IMR-90 (cell line): ENCODE measurements around the gene OPN5. TPM values are rescaled to one million over a fixed set of nuclear protein-coding genes. Genes with fewer than 3 reads are reported as not detected.

ENCODE experiments used
- ATAC-seq: fragments of 200-7000 bp; cut with Tn5 transposase; 2 replicates; pipeline ENCODE4 v1.9.1; 2020; ENCODE audit warnings: low read depth, mild to moderate bottlenecking, moderate library complexity
- BruUV-seq: library from RNA; stranded (reverse); fragments of 400-500 nt; replicated peaks from 2 replicates; lab custom pipeline; 2021; lab: Mats Ljungman, UMichigan
- CTCF ChIA-PET: fragments of 300-600 bp; formaldehyde crosslinking; extraction: SDS; loops from one replicate; lab custom pipeline; 2021; ENCODE audit warnings: antibody characterized with exemption; lab: Yijun Ruan, JAX
- POLR2A ChIA-PET: fragments of 300-600 bp; sonication (Branson Sonifier 250); formaldehyde crosslinking; loops from one replicate; lab custom pipeline; 2022; ENCODE audit warnings: antibody characterized with exemption; ENCODE audit not compliant: unreplicated experiment; lab: Charles Lee
- DNase-seq: peaks from one replicate; pipeline ENCODE4 v3.0.0; 2013
- H2AFZ ChIP-seq: replicated peaks from 2 replicates; pipeline ENCODE3; 2013; ENCODE audit warnings: low read length, mild to moderate bottlenecking; ENCODE audit not compliant: poor library complexity
- H2AK5ac ChIP-seq: 2 replicates; pipeline ENCODE4 v1.6.1; 2013; ENCODE audit warnings: low read depth, low read length, inconsistent platforms
- H2AK9ac ChIP-seq: replicated peaks from 2 replicates; pipeline ENCODE3; 2013; ENCODE audit warnings: mild to moderate bottlenecking, low read depth, low read length, moderate library complexity; ENCODE audit not compliant: poor library complexity
- H2BK120ac ChIP-seq: 2 replicates; pipeline ENCODE4 v1.6.1; 2013; ENCODE audit warnings: low read depth, low read length, inconsistent platforms
- H2BK15ac ChIP-seq: 3 replicates; pipeline ENCODE4 v1.6.1; 2013; ENCODE audit warnings: low read depth, low read length, inconsistent platforms
- H2BK20ac ChIP-seq: 2 replicates; pipeline ENCODE4 v1.6.1; 2013; ENCODE audit warnings: low read depth, mild to moderate bottlenecking, inconsistent platforms, low read length, moderate library complexity
- H2BK5ac ChIP-seq: 2 replicates; pipeline ENCODE4 v1.6.1; 2013; ENCODE audit warnings: mild to moderate bottlenecking, low read depth, low read length, inconsistent platforms; ENCODE audit not compliant: poor library complexity, severe bottlenecking
- H3K14ac ChIP-seq: replicated peaks from 2 replicates; pipeline ENCODE4 v1.6.1; 2013; ENCODE audit warnings: low read depth, low read length, inconsistent platforms
- H3K18ac ChIP-seq: 2 replicates; pipeline ENCODE4 v1.6.1; 2013; ENCODE audit warnings: low read depth, low read length, control low read depth
- H3K23ac ChIP-seq: 2 replicates; pipeline ENCODE4 v1.6.1; 2013; ENCODE audit warnings: low read depth, low read length, inconsistent platforms
- H3K27ac ChIP-seq: 2 replicates; pipeline ENCODE4 v1.5.1; 2013; ENCODE audit warnings: mild to moderate bottlenecking, control low read depth, low read length; ENCODE audit not compliant: insufficient read depth
- H3K27me3 ChIP-seq: 2 replicates; pipeline ENCODE4 v1.6.1; 2013; ENCODE audit warnings: low read length; ENCODE audit not compliant: control insufficient read depth, insufficient read depth
- H3K36me3 ChIP-seq: 2 replicates; pipeline ENCODE4 v1.6.1; 2013; ENCODE audit warnings: low read length, mixed read lengths; ENCODE audit not compliant: control insufficient read depth, insufficient read depth
- H3K4ac ChIP-seq: 2 replicates; pipeline ENCODE4 v1.6.1; 2013; ENCODE audit warnings: low read depth, low read length, inconsistent platforms
- H3K4me1 ChIP-seq: 2 replicates; pipeline ENCODE4 v1.6.1; 2013; ENCODE audit warnings: low read length, mixed read lengths; ENCODE audit not compliant: control insufficient read depth, insufficient read depth
- H3K4me2 ChIP-seq: 2 replicates; pipeline ENCODE4 v1.6.1; 2013; ENCODE audit warnings: low read depth, mild to moderate bottlenecking, control low read depth, low read length, moderate library complexity
- H3K4me3 ChIP-seq: 2 replicates; pipeline ENCODE4 v1.5.1; 2013; ENCODE audit warnings: low read depth, mild to moderate bottlenecking, control low read depth, low read length, moderate library complexity; ENCODE audit not compliant: insufficient read depth
- H3K56ac ChIP-seq: 2 replicates; pipeline ENCODE4 v1.6.1; 2013; ENCODE audit warnings: low read length, inconsistent platforms; ENCODE audit not compliant: insufficient read depth; ENCODE audit errors: extremely low read depth
- H3K79me1 ChIP-seq, 2 experiments: 2 replicates each; pipeline ENCODE4 v1.6.1; 2013; ENCODE audit warnings: low read length in 2 of 2, inconsistent platforms in 1 of 2, low read depth in 1 of 2
- H3K9ac ChIP-seq: 2 replicates; pipeline ENCODE4 v1.6.1; 2013; ENCODE audit warnings: low read depth, low read length, control low read depth
- H3K9me1 ChIP-seq: 2 replicates; pipeline ENCODE4 v1.6.1; 2013; ENCODE audit warnings: low read length, inconsistent platforms; ENCODE audit not compliant: insufficient read depth
- H3K9me3 ChIP-seq: 2 replicates; pipeline ENCODE4 v1.6.1; 2013; ENCODE audit warnings: low read length; ENCODE audit not compliant: control insufficient read depth, insufficient read depth
- H4K20me1 ChIP-seq: 2 replicates; pipeline ENCODE4 v1.6.1; 2013; ENCODE audit warnings: low read length, inconsistent platforms; ENCODE audit not compliant: insufficient read depth
- H4K5ac ChIP-seq: 2 replicates; pipeline ENCODE4 v1.6.1; 2013; ENCODE audit warnings: mild to moderate bottlenecking, low read depth, low read length, control low read depth
- H4K8ac ChIP-seq, 2 experiments: 2 replicates each; pipeline ENCODE4 v1.6.1; 2013; ENCODE audit warnings: low read depth in 2 of 2, low read length in 2 of 2, control low read depth in 1 of 2, inconsistent platforms in 1 of 2
- H4K91ac ChIP-seq: 2 replicates; pipeline ENCODE4 v1.6.1; 2013; ENCODE audit warnings: low read depth, low read length, inconsistent platforms; ENCODE audit not compliant: insufficient read depth
- BHLHE40 ChIP-seq: fragments of 150-350 bp; IDR thresholded peaks from 2 replicates; pipeline ENCODE4 v1.6.1; 2016; ENCODE audit warnings: mild to moderate bottlenecking, low read depth, low read length
- CEBPB ChIP-seq: IDR thresholded peaks from 2 replicates; pipeline ENCODE4 v1.6.1; 2012; ENCODE audit warnings: low read depth, low read length, improper control_type of control experiment
- MAFK ChIP-seq: IDR thresholded peaks from 2 replicates; pipeline ENCODE4 v1.6.1; 2012; ENCODE audit warnings: low read depth, low read length, improper control_type of control experiment
- MAZ ChIP-seq: IDR thresholded peaks from 2 replicates; pipeline ENCODE4 v1.6.1; 2012; ENCODE audit warnings: low read depth, mild to moderate bottlenecking, low read length, improper control_type of control experiment, moderate library complexity, borderline replicate concordance
- MXI1 ChIP-seq: IDR thresholded peaks from 2 replicates; pipeline ENCODE4 v1.6.1; 2012; ENCODE audit warnings: low read depth, mild to moderate bottlenecking, low read length, moderate library complexity, borderline replicate concordance
- POLR2A ChIP-seq: IDR thresholded peaks from 2 replicates; pipeline ENCODE4 v1.6.1; 2012; ENCODE audit warnings: mild to moderate bottlenecking, low read depth, low read length
- RAD21 ChIP-seq: IDR thresholded peaks from 2 replicates; pipeline ENCODE4 v1.6.1; 2012; ENCODE audit warnings: low read length, improper control_type of control experiment
- RCOR1 ChIP-seq: IDR thresholded peaks from 2 replicates; pipeline ENCODE4 v1.6.1; 2012; ENCODE audit warnings: mild to moderate bottlenecking, low read length, improper control_type of control experiment; ENCODE audit not compliant: insufficient replicate concordance
- RFX5 ChIP-seq: IDR thresholded peaks from 2 replicates; pipeline ENCODE4 v1.8.0; 2012; ENCODE audit warnings: low read depth, mild to moderate bottlenecking, low read length, moderate library complexity
- SMC3 ChIP-seq: fragments of 150-350 bp; IDR thresholded peaks from 2 replicates; pipeline ENCODE4 v1.6.1; 2016; ENCODE audit warnings: low read depth, mild to moderate bottlenecking, antibody characterized with exemption, low read length, moderate library complexity
- USF2 ChIP-seq: fragments of 150-350 bp; IDR thresholded peaks from 2 replicates; pipeline ENCODE4 v1.6.1; 2017; ENCODE audit warnings: mild to moderate bottlenecking, antibody characterized with exemption, low read length, low read depth
- WGBS, 2 experiments: methylation state at CpG; one replicate each; pipeline versions ENCODE4 v1.1.5 to v1.1.7; 2013; ENCODE audit warnings: missing lambda C conversion rate in 2 of 2; ENCODE audit not compliant: insufficient read length in 1 of 2; ENCODE audit errors: extremely low coverage in 2 of 2; 5-methylcytosine and 5-hydroxymethylcytosine counted together
- dilution Hi-C: fragments of 300-500 bp; cut with HindIII; formaldehyde crosslinking; loops from one replicate; pipeline ENCODE4 v1.14.3; 2018; ENCODE audit warnings: low sequenced_read_pairs; ENCODE audit not compliant: unreplicated experiment
- in situ Hi-C: fragments of 300-500 bp; cut with MboI; formaldehyde crosslinking; loops from 3 replicates; pipeline ENCODE4 v1.14.3; 2019; ENCODE audit warnings: low sequenced_read_pairs, inconsistent platforms, mixed read lengths
- intact Hi-C: fragments of 100-400 bp; cut with micrococcal nuclease; formaldehyde crosslinking; loops from 2 replicates; pipeline ENCODE4 v1.10.0; 2022
- polyA plus RNA-seq, 3 experiments: library from polyadenylated mRNA; depleted of rRNA; stranded (reverse); fragments of >200 nt; gene quantifications; 2 replicates each; pipeline ENCODE4 v1.2.3, GENCODE V29; 2012; ENCODE audit warnings: low replicate concordance in 1 of 3
- total RNA-seq: library from RNA; depleted of rRNA; stranded (reverse); fragments of >200 nt; gene quantifications from 2 replicates; pipeline ENCODE4 v1.2.3, GENCODE V29; 2012
- TF ChIP-seq, protein P1 (sequence below): conservative IDR thresholded peaks from 2 replicates; pipeline ENCODE4 v1.5.1; 2012; ENCODE audit warnings: mild to moderate bottlenecking, low read depth, low read length, improper control_type of control experiment

The OPN5 gene
- total and polyA plus RNA-seq, 2 of the 4 experiments (the other 2 are of a cell fraction), result not detected

GRCh38 chr6:47787620-47788497 is 6.0 kb downstream of the OPN5 start (continued):
- TF ChIP-seq BHLHE40, result no peak

DNA sequence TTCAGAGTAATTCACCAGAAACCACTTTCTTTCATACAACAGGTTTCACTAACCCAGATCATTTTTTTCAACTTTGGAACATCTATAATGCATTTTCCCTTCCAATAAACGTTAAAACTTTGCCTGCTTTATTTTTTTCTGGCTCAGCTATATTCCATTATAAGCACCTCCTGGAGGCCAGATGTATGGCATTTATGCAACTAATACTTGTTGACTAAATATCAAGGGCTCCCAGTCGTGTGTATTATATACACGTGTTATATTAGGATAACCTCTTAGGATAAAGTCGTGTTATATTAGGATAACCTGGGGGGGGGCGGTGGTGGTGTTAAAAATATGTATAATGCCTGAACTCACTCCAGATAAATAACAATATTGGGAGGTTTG is 6.7 kb downstream of the OPN5 start:
- Histone ChIP-seq H3K56ac (no peak overlapping the region), H2BK20ac (no peak overlapping the region), H3K79me1 (no peaks in the 10 kb centered on the region), H4K91ac (no peak overlapping the region), H3K9me3 (no peaks in the 10 kb centered on the region), H3K4me2 (no peak overlapping the region), H4K5ac (no peak overlapping the region), H2AFZ (no peak overlapping the region), H4K20me1 (no peaks in the 10 kb centered on the region), H3K9ac (no peak overlapping the region), H3K4me3 (no peak overlapping the region), H3K4ac (no peak overlapping the region), H3K27me3 (peaks cover 6% of the 10 kb centered on the region; the same call in 1 of the 2 replicates), H2AK5ac (no peak overlapping the region), H2AK9ac (no peak overlapping the region), H3K18ac (no peak overlapping the region), H3K14ac (no peak overlapping the region), H3K36me3 (no peaks in the 10 kb centered on the region), H2BK5ac (no peak overlapping the region), H2BK15ac (no peak overlapping the region), H3K23ac (no peak overlapping the region), H3K9me1 (no peaks in the 10 kb centered on the region), H4K8ac (no peak overlapping the region), H2BK120ac (no peak overlapping the region), H3K27ac (no peak overlapping the region), H3K4me1 (no peaks in the 10 kb centered on the region; the same call in 1 of the 2 replicates)
- in situ Hi-C loops (loop anchor here (10.0 to 25.0 kb wide), 2 partner anchors 674 to 976 kb away; no protein-coding TSS in a partner anchor), dilution Hi-C loops (no loop called here), intact Hi-C loops (loop anchor here (1.0 to 5.0 kb wide), 4 partner anchors 688 to 1819 kb away; no protein-coding TSS in a partner anchor)
- ChIA-PET CTCF (interaction anchor here (0.6 to 2.1 kb wide), 5 partner anchors 11 to 1639 kb away, joined by 3 to 21 read pairs (median 5); no protein-coding TSS in a partner anchor), POLR2A (no interaction called here)
- no peak for ATAC-seq
- WGBS, 2 experiments, result no CpG with 5 or more reads among the region's 5 CpGs
- no TSS peak for BruUV-seq
- no peak for DNase-seq
- TF ChIP-seq SMC3, result no peak
- TF ChIP-seq, protein P1, sequence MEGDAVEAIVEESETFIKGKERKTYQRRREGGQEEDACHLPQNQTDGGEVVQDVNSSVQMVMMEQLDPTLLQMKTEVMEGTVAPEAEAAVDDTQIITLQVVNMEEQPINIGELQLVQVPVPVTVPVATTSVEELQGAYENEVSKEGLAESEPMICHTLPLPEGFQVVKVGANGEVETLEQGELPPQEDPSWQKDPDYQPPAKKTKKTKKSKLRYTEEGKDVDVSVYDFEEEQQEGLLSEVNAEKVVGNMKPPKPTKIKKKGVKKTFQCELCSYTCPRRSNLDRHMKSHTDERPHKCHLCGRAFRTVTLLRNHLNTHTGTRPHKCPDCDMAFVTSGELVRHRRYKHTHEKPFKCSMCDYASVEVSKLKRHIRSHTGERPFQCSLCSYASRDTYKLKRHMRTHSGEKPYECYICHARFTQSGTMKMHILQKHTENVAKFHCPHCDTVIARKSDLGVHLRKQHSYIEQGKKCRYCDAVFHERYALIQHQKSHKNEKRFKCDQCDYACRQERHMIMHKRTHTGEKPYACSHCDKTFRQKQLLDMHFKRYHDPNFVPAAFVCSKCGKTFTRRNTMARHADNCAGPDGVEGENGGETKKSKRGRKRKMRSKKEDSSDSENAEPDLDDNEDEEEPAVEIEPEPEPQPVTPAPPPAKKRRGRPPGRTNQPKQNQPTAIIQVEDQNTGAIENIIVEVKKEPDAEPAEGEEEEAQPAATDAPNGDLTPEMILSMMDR, result no peak
- no peak for TF ChIP-seq RCOR1
- TF ChIP-seq MAZ, result no peak
- no peak for TF ChIP-seq MAFK
- TF ChIP-seq RFX5, result no peak
- no peak for TF ChIP-seq MXI1
- no peak for TF ChIP-seq RAD21
- TF ChIP-seq POLR2A, result no peak
- TF ChIP-seq CEBPB, result no peak
- no peak for TF ChIP-seq BHLHE40
- no peak for TF ChIP-seq USF2
